HEK293 (cell line): ENCODE measurements around the gene SLC6A9.

ENCODE experiments used
- BCL11A ChIP-seq: fragments of 450-650 bp; formaldehyde crosslinking; IDR thresholded peaks from 2 replicates; pipeline ENCODE4 v1.5.1; 2016; ENCODE audit warnings: low read depth, missing biosample characterization, missing genetic modification characterization
- GLI2 ChIP-seq: fragments of 450-650 bp; formaldehyde crosslinking; IDR thresholded peaks from 2 replicates; pipeline ENCODE4; 2017; ENCODE audit warnings: missing biosample characterization, missing genetic modification characterization, low read depth, borderline replicate concordance
- GLI4 ChIP-seq: fragments of 450-650 bp; formaldehyde crosslinking; IDR thresholded peaks from 2 replicates; pipeline ENCODE4 v1.5.1; 2016; ENCODE audit warnings: missing biosample characterization, missing genetic modification characterization
- GLIS2 ChIP-seq: fragments of 450-650 bp; formaldehyde crosslinking; IDR thresholded peaks from 2 replicates; pipeline ENCODE4 v1.5.1; 2016; ENCODE audit warnings: missing biosample characterization, missing genetic modification characterization
- KLF8 ChIP-seq: fragments of 450-650 bp; formaldehyde crosslinking; IDR thresholded peaks from 2 replicates; pipeline ENCODE4 v1.5.1; 2016; ENCODE audit warnings: missing biosample characterization, missing genetic modification characterization
- MZF1 ChIP-seq: fragments of 450-650 bp; formaldehyde crosslinking; IDR thresholded peaks from 2 replicates; pipeline ENCODE4 v1.5.1; 2017; ENCODE audit warnings: missing biosample characterization, missing genetic modification characterization, borderline replicate concordance
- SALL2 ChIP-seq: fragments of 450-650 bp; formaldehyde crosslinking; IDR thresholded peaks from 2 replicates; pipeline ENCODE4 v1.5.0; 2017; ENCODE audit warnings: missing biosample characterization, mild to moderate bottlenecking, missing genetic modification characterization, borderline replicate concordance
- SCRT1 ChIP-seq: fragments of 450-650 bp; formaldehyde crosslinking; IDR thresholded peaks from 2 replicates; pipeline ENCODE4 v1.5.1; 2016; ENCODE audit warnings: missing biosample characterization, missing genetic modification characterization, borderline replicate concordance
- YY2 ChIP-seq: fragments of 450-650 bp; formaldehyde crosslinking; IDR thresholded peaks from 2 replicates; pipeline ENCODE4 v1.5.1; 2016; ENCODE audit warnings: missing biosample characterization, missing genetic modification characterization
- ZBTB17 ChIP-seq: fragments of 450-650 bp; formaldehyde crosslinking; IDR thresholded peaks from 2 replicates; pipeline ENCODE4 v1.5.1; 2016; ENCODE audit warnings: missing biosample characterization, missing genetic modification characterization
- ZBTB20 ChIP-seq: fragments of 450-650 bp; formaldehyde crosslinking; IDR thresholded peaks from 2 replicates; pipeline ENCODE4 v1.5.1; 2016; ENCODE audit warnings: missing biosample characterization, missing genetic modification characterization
- ZBTB7A ChIP-seq: fragments of 450-650 bp; formaldehyde crosslinking; IDR thresholded peaks from 2 replicates; pipeline ENCODE4 v1.5.1; 2016; ENCODE audit warnings: low read depth, missing biosample characterization, missing genetic modification characterization
- ZBTB8A ChIP-seq: fragments of 450-650 bp; formaldehyde crosslinking; IDR thresholded peaks from 2 replicates; pipeline ENCODE4 v1.5.1; 2016; ENCODE audit warnings: missing biosample characterization, missing genetic modification characterization
- ZNF114 ChIP-seq: fragments of 450-650 bp; formaldehyde crosslinking; IDR thresholded peaks from 2 replicates; pipeline ENCODE4 v1.5.0; 2017; ENCODE audit warnings: missing biosample characterization, missing genetic modification characterization
- ZNF121 ChIP-seq: fragments of 450-650 bp; formaldehyde crosslinking; IDR thresholded peaks from 2 replicates; pipeline ENCODE4 v1.5.1; 2016; ENCODE audit warnings: missing biosample characterization, missing genetic modification characterization
- ZNF138 ChIP-seq: fragments of 450-650 bp; formaldehyde crosslinking; IDR thresholded peaks from 2 replicates; pipeline ENCODE4 v1.5.1; 2016; ENCODE audit warnings: missing biosample characterization, missing genetic modification characterization, borderline replicate concordance
- ZNF174 ChIP-seq: fragments of 450-650 bp; formaldehyde crosslinking; IDR thresholded peaks from 2 replicates; pipeline ENCODE4 v1.5.0; 2017; ENCODE audit warnings: missing biosample characterization, mild to moderate bottlenecking, missing genetic modification characterization
- ZNF184 ChIP-seq: fragments of 450-650 bp; IDR thresholded peaks from 2 replicates; pipeline ENCODE4 v1.5.1; 2018; ENCODE audit warnings: missing biosample characterization, mild to moderate bottlenecking, missing genetic modification characterization
- ZNF292 ChIP-seq: fragments of 450-650 bp; formaldehyde crosslinking; IDR thresholded peaks from 2 replicates; pipeline ENCODE4 v1.5.1; 2016; ENCODE audit warnings: low read depth, missing biosample characterization, missing genetic modification characterization, borderline replicate concordance
- ZNF354C ChIP-seq: fragments of 450-650 bp; formaldehyde crosslinking; IDR thresholded peaks from 2 replicates; pipeline ENCODE4 v1.5.1; 2016; ENCODE audit warnings: missing biosample characterization, missing genetic modification characterization, low read depth, borderline replicate concordance
- ZNF514 ChIP-seq: fragments of 450-650 bp; formaldehyde crosslinking; IDR thresholded peaks from 2 replicates; pipeline ENCODE4 v1.5.1; 2016; ENCODE audit warnings: missing biosample characterization, missing genetic modification characterization
- ZNF544 ChIP-seq: fragments of 450-650 bp; formaldehyde crosslinking; IDR thresholded peaks from 2 replicates; pipeline ENCODE4 v1.5.0; 2017; ENCODE audit warnings: missing biosample characterization, missing genetic modification characterization
- ZNF76 ChIP-seq: fragments of 450-650 bp; formaldehyde crosslinking; IDR thresholded peaks from 2 replicates; pipeline ENCODE4; 2016; ENCODE audit warnings: low read depth, missing biosample characterization, missing genetic modification characterization, borderline replicate concordance
- ZNF776 ChIP-seq: fragments of 450-650 bp; formaldehyde crosslinking; IDR thresholded peaks from 2 replicates; pipeline ENCODE4 v1.5.0; 2017; ENCODE audit warnings: missing biosample characterization, missing genetic modification characterization, borderline replicate concordance
- ZNF791 ChIP-seq: fragments of 450-650 bp; formaldehyde crosslinking; IDR thresholded peaks from 2 replicates; pipeline ENCODE4 v1.5.1; 2016; ENCODE audit warnings: missing biosample characterization, missing genetic modification characterization
- TF ChIP-seq, protein P1 (sequence below): fragments of 450-650 bp; formaldehyde crosslinking; optimal IDR thresholded peaks from 2 replicates; pipeline ENCODE3; 2016; ENCODE audit warnings: missing biosample characterization, mild to moderate bottlenecking, missing genetic modification characterization
- TF ChIP-seq, protein P2 (sequence below): fragments of 450-650 bp; formaldehyde crosslinking; IDR thresholded peaks from 2 replicates; pipeline ENCODE4 v1.5.1; 2016; ENCODE audit warnings: missing biosample characterization, missing genetic modification characterization
- TF ChIP-seq, protein P3 (sequence below): fragments of 450-650 bp; formaldehyde crosslinking; IDR thresholded peaks from 2 replicates; pipeline ENCODE4 v1.5.1; 2016; ENCODE audit warnings: missing biosample characterization, missing genetic modification characterization
- TF ChIP-seq, protein P4 (sequence below): fragments of 450-650 bp; formaldehyde crosslinking; IDR thresholded peaks from 2 replicates; pipeline ENCODE4 v1.5.1; 2016; ENCODE audit warnings: missing biosample characterization, missing genetic modification characterization
- TF ChIP-seq, protein P5 (sequence below): sonication (generic); formaldehyde crosslinking; IDR thresholded peaks from 2 replicates; pipeline ENCODE4 v1.8.1; 2022; ENCODE audit warnings: mild to moderate bottlenecking, moderate library complexity, missing genetic modification reagents
- TF ChIP-seq, protein P6 (sequence below): fragments of 450-650 bp; formaldehyde crosslinking; IDR thresholded peaks from 2 replicates; pipeline ENCODE4 v1.5.1; 2016; ENCODE audit warnings: missing biosample characterization, missing genetic modification characterization, borderline replicate concordance

SLC6A9 gene

DNA sequence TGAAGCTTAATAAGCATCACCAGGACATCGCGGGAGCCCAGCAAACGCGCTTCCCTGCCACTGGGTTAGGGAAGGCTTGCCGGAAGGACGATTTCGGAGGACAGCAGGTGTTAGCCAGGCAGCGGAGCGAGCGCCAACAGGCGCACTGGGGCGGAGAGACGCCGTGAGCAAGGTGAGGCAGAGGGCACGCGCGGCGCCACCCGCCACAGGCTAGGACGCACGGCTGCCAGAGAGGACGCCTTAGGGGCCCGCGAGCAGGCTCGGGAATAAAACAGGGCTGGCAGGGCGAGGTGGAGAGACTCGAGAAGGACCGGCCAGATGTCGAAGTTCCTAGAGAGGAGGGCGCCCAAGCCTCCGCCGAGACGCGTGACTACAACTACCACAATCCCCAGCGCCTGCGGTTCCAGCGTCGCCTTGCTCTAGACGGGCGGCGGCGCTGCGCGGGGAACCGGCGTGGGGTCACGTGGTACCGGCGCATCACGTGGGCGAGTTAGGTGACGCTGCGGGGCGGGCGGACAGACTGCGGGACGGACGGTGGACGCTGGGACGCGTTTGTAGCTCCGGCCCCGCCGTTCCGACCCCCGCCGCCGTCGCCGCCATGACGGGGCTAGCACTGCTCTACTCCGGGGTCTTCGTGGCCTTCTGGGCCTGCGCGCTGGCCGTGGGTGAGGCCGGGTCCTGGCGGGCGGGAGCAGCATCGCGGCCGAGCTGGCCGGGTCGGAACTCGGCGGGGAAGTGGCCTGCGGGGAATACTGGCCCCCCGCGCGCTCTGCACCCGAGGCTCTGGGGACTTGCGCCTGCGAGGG, 56.6 kb downstream of the SLC6A9 start, which contains the start of gene ATP6V0B (continued):
- TF ChIP-seq ZNF776 (tag by site-specific recombination), result no peak
- TF ChIP-seq, protein P1, sequence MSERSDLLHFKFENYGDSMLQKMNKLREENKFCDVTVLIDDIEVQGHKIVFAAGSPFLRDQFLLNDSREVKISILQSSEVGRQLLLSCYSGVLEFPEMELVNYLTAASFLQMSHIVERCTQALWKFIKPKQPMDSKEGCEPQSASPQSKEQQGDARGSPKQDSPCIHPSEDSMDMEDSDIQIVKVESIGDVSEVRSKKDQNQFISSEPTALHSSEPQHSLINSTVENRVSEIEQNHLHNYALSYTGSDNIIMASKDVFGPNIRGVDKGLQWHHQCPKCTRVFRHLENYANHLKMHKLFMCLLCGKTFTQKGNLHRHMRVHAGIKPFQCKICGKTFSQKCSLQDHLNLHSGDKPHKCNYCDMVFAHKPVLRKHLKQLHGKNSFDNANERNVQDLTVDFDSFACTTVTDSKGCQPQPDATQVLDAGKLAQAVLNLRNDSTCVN (tag by site-specific recombination), result peak; percentile 94
- TF ChIP-seq, protein P2, sequence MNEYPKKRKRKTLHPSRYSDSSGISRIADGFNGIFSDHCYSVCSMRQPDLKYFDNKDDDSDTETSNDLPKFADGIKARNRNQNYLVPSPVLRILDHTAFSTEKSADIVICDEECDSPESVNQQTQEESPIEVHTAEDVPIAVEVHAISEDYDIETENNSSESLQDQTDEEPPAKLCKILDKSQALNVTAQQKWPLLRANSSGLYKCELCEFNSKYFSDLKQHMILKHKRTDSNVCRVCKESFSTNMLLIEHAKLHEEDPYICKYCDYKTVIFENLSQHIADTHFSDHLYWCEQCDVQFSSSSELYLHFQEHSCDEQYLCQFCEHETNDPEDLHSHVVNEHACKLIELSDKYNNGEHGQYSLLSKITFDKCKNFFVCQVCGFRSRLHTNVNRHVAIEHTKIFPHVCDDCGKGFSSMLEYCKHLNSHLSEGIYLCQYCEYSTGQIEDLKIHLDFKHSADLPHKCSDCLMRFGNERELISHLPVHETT (tag by site-specific recombination), result no peak; the same call in 1 of the 2 replicates
- TF ChIP-seq ZBTB7A (tag by site-specific recombination), result no peak
- TF ChIP-seq ZNF544 (tag by site-specific recombination), result no peak
- TF ChIP-seq, protein P3, sequence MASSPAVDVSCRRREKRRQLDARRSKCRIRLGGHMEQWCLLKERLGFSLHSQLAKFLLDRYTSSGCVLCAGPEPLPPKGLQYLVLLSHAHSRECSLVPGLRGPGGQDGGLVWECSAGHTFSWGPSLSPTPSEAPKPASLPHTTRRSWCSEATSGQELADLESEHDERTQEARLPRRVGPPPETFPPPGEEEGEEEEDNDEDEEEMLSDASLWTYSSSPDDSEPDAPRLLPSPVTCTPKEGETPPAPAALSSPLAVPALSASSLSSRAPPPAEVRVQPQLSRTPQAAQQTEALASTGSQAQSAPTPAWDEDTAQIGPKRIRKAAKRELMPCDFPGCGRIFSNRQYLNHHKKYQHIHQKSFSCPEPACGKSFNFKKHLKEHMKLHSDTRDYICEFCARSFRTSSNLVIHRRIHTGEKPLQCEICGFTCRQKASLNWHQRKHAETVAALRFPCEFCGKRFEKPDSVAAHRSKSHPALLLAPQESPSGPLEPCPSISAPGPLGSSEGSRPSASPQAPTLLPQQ (tag by site-specific recombination), result peak; percentile 46; the same call in 1 of the 2 replicates
- TF ChIP-seq ZNF791 (tag by site-specific recombination), result no peak
- TF ChIP-seq ZNF114 (tag by site-specific recombination), result no peak
- TF ChIP-seq ZNF174 (tag by site-specific recombination), result no peak
- no peak for TF ChIP-seq GLI2
- TF ChIP-seq SALL2 (tag by site-specific recombination), result no peak
- TF ChIP-seq ZNF514 (tag by site-specific recombination), result no peak
- no peak for TF ChIP-seq GLI4 (tag by site-specific recombination)
- TF ChIP-seq YY2 (tag by site-specific recombination), result peak; percentile 63
- TF ChIP-seq BCL11A (tag by site-specific recombination), result no peak
- no peak for TF ChIP-seq ZNF354C
- TF ChIP-seq ZNF76 (tag by site-specific recombination), result peak; percentile 94
- peak; percentile 82 for TF ChIP-seq ZBTB20
- no peak for TF ChIP-seq ZNF184 (tag by site-specific recombination)
- TF ChIP-seq, protein P4, sequence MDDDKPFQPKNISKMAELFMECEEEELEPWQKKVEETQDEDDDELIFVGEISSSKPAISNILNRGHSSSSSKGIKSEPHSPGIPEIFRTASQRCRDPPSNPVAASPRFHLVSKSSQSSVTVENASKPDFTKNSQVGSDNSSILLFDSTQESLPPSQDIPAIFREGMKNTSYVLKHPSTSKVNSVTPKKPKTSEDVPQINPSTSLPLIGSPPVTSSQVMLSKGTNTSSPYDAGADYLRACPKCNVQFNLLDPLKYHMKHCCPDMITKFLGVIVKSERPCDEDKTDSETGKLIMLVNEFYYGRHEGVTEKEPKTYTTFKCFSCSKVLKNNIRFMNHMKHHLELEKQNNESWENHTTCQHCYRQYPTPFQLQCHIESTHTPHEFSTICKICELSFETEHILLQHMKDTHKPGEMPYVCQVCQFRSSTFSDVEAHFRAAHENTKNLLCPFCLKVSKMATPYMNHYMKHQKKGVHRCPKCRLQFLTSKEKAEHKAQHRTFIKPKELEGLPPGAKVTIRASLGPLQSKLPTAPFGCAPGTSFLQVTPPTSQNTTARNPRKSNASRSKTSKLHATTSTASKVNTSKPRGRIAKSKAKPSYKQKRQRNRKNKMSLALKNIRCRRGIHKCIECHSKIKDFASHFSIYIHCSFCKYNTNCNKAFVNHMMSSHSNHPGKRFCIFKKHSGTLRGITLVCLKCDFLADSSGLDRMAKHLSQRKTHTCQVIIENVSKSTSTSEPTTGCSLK (tag by site-specific recombination), result no peak
- no peak for TF ChIP-seq ZNF138 (tag by site-specific recombination)
- TF ChIP-seq ZNF292 (tag by site-specific recombination), result no peak
- TF ChIP-seq GLIS2 (tag by site-specific recombination), result peak; percentile 87
- 0 out of 2 replicates have a peak, but pooled peaks have one; percentile 8 for TF ChIP-seq ZNF121 (tag by site-specific recombination)
- TF ChIP-seq ZBTB17, result peak; percentile 99
- TF ChIP-seq, protein P5, sequence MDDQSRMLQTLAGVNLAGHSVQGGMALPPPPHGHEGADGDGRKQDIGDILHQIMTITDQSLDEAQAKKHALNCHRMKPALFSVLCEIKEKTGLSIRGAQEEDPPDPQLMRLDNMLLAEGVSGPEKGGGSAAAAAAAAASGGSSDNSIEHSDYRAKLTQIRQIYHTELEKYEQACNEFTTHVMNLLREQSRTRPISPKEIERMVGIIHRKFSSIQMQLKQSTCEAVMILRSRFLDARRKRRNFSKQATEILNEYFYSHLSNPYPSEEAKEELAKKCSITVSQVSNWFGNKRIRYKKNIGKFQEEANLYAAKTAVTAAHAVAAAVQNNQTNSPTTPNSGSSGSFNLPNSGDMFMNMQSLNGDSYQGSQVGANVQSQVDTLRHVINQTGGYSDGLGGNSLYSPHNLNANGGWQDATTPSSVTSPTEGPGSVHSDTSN (CRISPR knock-in tag), result no peak; the same call in 1 of the 2 replicates
- TF ChIP-seq, protein P6, sequence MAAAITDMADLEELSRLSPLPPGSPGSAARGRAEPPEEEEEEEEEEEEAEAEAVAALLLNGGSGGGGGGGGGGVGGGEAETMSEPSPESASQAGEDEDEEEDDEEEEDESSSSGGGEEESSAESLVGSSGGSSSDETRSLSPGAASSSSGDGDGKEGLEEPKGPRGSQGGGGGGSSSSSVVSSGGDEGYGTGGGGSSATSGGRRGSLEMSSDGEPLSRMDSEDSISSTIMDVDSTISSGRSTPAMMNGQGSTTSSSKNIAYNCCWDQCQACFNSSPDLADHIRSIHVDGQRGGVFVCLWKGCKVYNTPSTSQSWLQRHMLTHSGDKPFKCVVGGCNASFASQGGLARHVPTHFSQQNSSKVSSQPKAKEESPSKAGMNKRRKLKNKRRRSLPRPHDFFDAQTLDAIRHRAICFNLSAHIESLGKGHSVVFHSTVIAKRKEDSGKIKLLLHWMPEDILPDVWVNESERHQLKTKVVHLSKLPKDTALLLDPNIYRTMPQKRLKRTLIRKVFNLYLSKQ (tag by site-specific recombination), result no peak
- peak; percentile 63 for TF ChIP-seq KLF8
- TF ChIP-seq MZF1 (tag by site-specific recombination), result no peak
- peak; percentile 60 for TF ChIP-seq SCRT1 (tag by site-specific recombination)
- peak; percentile 93 for TF ChIP-seq ZBTB8A (tag by site-specific recombination)
